HK-2 (cell line): ENCODE data around the gene C9orf50.

Source experiments
- DNase-seq: peaks from one replicate; pipeline ENCODE4 v3.0.0-alpha.2; 2018; ENCODE audit not compliant: unreplicated experiment

C9orf50 gene

DNA sequence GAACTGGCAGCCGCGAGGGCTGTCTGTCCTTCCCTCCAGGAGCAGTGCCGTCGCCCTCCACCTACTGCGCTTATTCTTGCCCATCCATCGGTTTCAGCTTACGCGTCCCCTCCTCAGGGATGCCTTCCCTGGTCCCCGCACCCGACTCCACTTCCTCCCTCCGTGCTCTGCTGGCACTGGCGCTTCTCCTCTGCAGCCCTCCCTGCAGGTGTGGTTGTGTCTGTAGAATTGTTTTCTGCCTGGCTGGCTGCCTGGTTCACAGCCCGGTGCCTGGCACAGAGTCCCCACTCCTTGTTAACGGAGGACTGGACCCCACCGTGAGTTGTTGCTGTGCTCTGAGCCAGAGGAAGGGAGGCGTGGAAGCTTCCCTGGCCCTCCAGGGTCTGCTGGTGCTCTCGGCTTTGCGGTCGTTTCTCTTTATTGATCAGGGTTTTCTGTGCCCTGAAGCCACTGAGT, 10.8 kb upstream of the C9orf50 start:
- DNase-seq, result no peak

DNA sequence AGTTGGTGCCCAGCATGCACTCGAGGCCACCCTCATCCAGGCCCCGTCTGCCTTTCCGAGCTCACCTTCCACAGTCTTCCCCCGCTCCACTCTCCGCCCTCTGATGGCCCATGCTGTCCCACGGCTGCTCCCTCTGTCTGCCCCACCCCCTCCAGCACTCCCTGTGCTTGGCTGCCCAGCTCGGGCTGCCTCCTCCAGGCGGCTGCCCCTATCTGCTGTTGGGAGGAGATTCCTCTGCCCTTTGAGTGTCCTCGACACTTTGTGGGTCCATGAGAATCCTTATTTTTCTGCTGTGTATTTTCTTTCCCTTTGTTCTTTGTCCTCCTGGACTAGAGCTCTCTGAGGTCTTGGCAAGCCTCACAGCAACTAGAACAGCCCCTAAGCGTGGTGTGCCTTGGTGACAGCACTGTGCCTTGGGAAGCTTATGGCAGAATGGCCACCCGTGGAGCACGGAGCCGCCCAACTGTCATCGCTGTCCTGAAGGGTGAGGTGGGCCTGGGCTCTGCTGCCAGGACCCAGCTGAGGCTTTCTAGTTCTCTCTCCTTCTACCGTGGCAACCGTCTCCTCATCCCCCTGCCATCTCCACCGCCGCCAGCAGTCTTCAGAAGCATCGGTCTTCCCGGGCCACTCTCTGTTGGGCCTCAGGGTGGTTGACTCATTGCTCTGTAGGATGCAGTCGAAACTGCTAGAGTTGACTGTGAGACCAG, 10.2 kb upstream of the C9orf50 start:
- no peak for DNase-seq

DNA sequence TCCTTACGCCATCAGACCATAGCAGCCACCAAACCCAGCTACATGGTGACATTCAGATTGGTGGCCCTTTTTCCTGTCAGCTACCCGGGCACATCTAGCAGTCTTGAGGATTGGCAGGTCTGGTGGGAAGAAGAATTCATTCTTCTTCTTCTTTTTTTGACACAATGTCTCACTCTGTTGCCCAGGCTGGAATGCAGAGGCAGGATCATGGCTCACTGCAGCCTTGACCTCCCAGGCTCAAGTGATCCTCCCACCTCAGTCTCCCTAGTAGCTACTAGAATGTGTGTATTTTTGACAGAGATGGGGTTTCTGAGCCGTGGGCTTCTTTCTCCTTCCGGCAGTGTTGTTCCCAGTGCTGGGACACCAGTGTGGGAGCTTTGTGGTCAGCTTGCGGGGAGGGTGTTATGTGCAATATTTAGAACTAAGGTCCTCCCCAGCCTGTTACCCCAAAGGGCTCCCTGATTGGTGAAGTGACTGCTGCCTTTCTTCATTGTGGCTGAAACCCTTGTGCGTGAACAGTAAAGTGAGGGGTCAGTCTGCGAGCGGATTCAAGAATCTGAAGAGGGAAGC, 8.4 kb upstream of the C9orf50 start:
- DNase-seq, result no peak

DNA sequence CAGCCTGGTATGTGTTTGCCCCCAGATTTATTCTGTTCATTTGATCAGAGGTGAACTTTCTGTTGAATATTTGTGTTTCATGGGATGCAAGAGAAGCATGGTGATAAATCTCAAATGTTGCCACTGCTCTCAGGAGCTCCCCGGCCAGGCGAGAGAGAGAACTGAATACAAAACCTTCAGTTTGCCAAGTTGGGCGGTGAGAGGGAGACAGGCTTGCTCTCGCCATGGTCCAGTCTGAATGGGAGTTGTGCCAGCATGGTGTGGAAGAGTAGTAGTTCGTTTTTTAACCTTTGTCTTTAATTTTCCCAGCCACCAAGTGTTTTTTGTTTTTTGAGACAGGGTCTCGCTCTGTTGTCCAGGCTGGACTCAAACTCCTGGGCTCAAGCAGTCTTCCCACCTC, 7.8 kb upstream of the C9orf50 start:
- no peak for DNase-seq

DNA sequence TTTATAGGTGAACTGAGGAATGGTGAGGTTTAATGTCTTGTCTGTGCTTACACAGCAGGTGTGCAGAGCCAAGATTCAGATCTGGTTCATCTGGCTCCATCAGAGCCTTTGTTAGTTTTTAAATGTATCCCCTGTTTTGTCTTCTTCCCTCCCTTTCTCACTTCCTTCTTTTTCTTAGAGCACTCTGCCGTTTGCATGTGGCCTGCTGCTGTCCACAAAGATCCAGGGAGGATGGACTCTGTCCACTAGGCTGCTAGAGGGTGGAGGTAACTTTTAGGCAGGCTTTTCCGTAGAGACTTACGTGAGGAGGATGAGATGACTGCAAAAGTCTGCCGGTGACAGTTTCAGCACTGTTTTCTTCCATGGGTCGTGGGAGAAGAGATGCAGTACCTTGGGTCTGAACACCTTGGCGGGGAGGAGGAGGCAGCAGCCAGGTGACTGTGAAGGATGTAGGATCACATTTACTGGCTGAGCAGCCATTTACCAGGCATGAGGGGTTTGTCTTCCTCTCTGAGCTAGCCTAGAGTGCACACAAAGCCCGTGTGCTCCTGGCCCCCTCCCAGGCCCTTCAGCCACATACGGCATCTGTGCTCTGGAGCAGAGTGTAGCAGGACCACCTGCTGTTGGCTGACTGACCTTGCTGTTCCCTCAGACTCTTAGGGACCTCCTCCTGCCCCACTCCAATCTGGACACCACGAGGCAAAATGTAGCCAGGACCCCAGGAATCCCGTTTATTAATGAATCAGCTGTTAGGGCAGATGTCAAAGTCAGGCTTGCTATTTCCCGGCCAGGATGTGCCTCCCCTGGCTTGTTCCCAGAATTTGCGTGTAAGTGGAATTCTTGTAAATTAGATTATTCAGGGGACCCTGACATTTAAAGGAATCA, 6.9 kb upstream of the C9orf50 start:
- no peak for DNase-seq

DNA sequence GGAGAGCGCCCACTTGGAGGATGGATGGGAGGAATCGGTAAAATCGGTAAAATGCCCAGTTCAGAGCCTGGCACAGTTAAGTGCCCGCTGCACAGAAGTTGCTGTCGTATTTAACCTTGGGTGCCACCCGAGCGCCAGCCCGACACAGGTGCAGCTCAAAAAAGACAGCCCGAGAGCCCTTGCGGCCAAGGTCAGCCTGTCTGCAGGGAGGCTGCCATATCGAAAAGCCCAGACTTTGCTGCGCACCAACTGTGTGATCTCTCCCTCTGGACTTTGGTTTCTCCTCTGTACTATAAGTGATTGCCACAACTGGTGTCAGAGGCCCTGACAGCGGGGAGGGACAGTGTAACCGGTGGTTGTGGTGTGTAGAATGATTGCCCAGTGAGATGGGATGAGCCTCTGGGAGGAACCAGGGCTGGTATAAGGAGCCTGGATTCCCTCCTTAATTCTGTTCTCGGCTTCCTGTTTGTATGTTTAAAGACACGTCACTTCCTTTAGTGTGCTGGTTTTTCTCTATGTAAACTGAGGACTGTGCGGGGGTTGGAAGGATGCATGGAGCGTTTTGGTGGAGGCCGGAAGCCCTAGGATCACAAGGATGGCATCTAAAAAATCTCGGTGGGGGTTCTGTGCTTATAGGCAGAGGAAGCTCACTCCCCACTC, 5.9 kb upstream of the C9orf50 start:
- peak; percentile 60 for DNase-seq

DNA sequence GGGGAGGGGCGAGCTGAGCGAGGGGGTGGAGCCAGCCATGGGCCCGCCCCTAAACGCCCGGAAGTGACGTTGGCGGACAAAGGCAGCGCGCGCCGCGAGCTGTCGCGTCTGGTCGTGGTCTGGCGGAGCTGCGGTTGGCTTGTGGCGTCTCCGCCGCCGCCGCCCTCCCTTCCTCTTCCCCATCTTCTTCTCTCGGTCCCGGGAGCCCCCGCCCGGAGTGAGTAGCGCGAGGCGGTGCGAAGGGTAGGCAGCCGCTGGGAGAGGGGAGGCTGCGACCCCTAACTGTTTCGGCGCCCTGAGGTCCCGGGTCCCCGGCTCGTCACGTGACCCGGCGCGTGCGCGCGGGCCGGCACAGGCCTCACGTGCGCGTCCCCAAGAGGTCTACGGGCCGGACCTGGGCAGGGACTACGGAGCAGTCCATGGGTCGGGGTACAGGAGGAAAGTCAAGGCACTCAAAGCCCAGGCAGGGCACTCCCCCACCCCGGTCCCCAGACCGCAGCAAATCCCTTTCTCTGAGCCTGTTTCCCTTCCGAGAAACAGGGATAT, 5.3 kb upstream of the C9orf50 start, which contains the start of gene NTMT1:
Gene NTMT1 (plus strand): TSS at position 85 of the 546 bp plus-strand sequence. CDS start 6,541 bp downstream, outside the sequence.
- DNase-seq, result peak; percentile 87

DNA sequence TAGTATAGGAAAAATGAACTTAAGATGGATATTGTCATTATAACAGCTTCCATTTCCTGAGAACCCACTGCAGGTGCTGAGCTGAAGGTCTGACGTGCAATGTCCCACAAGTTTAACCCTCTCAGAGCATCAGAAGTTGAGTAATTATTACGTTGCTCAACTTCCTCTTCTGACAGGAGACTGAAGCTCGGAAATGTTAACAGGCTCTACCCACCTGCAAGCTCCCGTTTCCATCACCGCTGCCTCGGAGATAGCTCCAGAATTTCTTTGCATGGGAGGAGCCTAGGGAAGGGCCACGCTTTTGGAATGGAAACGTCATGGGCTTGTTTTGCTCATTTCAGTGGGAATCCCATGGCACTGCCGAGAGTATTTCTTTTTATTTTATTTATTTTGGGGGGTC, 4.0 kb upstream of the C9orf50 start:
- DNase-seq, result no peak

DNA sequence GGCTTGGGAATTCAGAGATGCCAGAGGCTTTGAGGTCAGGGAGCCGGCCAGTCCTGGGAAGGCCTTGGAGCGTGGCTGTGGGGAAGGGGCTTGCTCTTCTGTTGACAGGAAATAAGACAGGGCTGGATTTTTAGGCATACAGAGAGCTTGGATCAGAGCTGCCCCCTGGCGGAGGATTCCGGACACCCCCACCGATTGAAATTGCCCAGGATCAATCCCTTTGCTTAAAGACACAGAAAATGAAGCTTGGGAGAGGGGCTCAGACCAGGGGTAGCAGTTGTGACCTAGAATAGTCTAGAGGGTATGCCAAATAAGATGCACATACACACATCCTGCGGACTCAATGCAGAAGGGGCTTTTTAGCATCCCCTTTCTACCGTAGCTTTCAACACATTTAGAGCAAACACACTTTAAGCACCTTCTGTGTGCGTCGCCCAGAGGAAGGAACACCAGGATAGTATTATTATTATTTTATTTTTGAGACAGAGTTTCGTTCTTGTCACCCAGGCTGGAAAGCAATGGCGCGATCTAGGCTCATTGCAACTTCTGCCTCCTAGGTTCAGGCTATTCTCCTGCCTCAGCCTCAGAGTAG, 3.4 kb upstream of the C9orf50 start:
- peak; percentile 65 for DNase-seq

DNA sequence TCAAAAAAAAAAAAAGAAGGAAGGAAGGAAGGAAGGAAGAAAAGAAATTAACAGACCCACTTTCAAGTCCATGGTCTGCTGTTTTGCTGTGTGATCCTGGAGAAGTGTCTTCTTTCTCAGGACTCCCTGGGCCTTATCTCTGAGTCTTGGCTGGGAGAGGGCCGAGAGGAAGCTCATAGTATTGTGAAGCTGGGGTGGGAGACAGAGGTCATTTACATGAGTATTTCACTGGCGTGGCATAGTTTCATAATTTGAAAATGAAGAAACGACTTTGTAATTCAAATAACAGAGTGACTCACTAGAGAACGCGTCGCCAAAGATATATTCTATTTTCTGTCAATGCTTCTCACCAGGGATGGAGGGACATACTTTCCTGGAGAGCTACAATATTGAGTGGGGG, 2.4 kb upstream of the C9orf50 start:
- no peak for DNase-seq

DNA sequence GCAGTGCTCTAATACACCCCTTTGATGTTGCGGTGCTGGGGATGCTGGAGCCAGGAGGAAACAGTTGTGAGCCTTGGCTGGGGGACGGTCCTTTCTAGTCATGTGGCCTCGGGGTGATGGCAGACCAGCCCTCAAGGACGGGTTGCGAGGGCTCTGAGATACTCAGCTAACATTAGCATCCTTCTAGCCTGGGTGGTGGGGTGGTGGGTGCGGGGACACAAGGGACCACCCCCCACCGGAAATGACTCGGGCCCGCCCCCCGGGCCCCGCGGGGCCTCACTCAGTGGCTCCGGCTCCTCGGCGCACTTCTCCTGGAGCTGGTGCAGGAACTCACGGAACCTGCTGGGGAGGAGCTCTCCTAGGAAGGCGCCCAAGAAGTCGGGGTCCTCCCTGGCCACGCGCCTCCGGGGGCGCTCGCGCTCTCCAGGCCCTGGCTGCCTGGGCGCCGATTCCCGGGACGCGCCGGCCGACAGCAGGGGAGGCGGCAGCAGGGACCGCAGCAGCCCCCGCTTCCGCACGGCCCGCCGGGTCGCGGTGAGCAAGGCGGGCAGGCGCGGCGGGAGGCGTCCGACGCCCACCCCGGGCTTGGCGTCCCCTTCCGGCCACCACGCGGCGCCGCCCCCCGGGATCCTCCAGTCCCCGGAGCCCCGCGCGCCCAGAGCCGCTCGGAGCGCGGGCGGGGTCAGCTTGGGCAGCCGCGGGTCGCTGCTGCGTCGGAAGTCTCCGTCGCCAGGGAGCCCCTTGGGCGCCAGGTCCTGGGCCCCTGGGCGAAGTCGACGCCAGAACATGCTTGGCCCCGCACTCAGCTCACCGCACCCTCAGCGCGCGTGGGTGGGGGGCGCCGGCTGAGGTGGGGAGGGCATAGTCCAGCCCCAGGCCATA, 873 bp downstream of the C9orf50 start:
- DNase-seq, result no peak

DNA sequence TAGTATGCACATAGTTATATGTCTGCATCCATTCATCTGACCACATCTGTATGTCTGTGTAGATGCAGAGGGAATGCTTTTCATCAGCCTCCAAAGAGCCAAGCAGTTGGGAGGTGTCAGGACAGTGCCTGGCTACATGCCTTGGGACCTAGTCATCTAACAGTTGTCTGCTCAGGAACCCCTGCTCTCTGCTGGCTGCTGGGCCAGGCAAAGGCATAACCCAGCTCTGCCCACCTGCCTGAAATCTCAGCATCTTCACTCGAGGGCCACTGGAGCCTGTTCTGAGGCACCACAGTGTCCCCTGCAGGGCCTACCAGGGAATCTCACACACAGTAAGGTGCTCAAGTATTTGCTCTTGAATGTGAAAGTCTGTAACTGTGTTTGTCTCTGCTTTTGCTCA, 3.7 kb downstream of the C9orf50 start:
- DNase-seq, result no peak

DNA sequence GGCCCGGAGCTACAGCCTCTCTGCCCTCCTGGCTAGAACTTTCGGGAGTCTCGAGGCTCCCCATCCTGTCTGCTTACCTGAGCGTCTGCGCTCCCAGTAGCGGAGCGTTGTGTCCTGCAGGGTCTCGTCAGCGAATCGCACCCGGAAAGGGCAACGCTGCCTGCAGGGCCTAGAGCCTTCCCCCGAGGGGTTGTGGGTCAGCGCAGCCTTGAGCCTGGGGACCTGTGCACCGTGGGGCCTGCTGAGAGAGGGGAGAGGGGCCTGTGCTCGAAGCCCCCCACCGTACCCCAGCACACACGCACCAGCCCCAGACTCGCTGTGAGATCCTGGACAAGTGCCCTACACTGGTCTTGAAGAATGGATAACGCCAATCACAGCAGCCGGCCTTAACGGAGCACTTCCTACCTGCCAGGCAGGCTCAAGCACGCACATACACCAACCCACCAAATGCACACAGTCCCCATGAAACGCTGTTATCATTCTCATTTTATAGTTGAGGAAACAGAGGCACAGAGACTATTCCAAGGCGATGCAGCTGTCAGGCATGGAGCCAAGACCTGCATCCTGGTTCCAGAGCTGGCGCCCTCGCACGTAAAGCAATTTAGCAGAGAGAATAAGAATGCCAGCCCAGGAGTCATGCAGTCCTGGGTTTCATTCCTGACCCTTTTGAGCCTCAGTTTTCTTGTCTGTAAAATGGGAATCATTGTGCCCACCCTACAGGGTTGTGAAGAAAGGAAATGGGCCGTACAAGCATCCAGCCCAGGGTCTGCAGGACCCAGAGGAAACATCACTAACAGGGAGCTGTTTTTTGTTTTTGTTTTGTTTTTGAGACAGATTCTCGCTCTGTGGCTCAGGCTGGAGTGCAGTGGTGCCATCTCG, 5.3 kb downstream of the C9orf50 start:
- no peak for DNase-seq

DNA sequence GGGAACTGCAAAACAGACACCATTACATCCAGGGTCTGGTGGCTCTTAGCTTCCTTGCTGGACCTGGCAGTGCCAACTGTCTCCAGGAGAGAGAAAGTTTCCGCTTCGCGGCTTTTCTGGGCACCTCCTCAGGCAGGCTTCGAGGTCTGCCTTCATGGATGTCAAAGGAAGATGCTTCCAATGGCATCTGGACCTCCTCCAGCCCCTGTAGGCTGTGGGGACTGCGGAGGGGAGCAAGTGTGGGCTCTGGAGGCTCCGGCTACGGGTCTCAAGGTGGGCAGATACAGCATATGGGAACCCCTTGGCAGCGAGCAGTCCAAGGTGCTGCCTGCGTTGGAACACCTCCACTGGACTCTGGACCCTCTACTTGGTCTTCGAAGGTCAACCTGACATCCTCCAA, 6.0 kb downstream of the C9orf50 start:
- no peak for DNase-seq

DNA sequence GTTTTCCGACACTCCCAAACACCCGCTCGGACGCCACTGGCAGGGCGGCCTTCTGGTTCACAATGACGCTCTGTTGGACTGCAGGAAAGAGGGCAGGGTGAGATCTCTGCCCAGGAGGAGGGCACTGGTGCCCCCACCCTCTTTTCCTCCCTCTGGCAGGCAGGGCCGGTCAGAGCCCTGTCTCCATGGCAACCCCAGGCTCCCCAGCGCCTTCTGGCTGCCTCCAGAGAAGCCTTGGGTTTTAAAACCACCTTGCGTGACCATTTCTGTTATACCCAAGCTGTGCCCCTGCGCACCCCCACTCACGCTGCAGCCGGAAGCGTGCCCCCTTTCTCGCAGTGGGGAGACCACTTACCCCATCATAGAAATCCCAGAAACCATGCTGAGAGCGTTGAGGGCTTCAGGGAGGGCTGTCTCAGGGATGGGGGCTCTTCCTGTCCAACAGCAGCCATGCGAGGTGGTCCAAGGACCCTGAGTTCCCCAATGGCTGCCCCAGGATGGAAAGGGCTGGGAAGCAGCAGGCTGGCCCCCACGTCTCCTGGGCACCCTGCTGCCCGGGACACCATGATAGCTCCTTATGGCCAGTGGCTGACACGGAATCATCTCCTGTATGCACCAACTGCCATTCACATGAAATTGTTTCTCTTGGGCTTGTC, 7.3 kb downstream of the C9orf50 start:
- no peak for DNase-seq

DNA sequence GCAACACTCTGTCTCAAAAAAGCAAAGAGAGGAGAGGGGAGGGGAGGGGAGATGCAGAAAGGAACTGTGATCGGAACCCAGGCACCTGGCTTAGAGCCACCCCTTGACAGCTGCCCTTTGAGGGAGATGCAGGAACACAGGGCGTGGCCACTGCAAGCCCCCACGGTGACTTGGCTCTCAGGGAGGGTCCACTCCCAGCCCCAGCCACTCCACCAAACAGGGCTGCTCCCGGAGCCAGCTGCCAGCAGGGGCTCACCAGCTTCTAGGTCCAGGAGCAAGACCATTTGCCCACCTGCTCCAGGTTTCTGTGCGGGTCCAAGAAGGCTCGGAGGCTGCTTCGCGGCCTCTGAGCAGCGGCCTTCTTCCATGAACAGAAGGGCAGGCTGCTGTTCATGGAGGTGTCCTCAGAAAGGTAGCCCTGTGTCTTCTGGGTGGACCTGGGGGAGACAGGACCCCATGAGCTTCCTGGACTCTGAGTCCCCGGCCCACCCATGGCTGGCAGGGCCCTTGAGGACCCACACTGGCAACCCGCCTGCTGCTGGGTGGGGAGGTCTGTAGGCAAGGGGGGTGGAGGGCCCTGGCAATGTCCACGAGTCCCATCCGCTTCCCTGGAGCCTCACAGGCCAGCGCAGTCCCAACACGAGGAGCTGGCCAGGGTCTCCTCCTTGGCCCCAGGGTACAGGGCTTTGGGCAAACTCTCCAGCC, 7.9 kb downstream of the C9orf50 start:
- no peak for DNase-seq

DNA sequence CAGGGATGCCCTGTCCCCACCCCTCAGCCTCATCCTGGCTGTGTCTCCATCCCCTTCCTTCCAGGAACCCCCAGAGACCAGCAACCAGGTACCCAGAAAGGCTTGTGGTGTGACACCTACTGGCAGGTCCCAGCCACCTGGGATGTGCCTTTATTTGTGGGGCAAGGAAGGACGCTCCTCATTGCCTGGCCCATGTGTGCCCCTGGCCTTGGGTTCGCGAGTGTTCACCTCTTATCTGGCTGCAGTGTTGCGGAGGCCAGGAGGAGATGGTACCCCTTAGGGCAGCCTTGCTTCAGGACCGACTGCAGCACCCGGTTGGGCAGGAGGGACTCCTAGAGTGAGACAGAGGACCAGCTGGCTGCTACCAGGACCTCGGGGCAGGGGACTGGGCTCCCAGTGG, 8.8 kb downstream of the C9orf50 start:
- DNase-seq, result no peak

DNA sequence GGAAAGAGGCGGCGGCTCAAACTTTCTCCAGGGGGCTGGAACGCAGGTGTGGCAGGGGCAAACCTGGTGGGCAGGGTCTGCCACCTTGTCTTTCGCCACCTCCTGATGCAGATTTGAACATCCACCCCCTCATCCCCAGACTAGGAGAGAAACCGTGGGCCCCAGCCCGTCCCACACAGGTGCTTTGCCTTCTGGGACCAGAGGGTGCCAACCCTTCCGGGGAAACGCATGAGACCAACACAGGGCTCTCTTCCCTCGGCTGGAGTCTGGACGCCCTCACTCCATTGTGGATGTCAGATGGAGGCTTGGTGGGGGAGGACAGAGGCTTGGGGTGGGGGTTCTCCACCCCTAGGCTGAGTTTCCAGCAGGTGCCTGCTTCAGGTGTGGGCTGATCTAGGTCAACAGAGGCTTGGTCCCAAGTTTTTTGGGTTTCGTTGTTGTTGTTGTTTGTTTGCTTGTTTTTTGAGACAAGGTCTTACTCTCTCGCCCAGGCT, 9.5 kb downstream of the C9orf50 start:
- no peak for DNase-seq
